ENCODE data around the gene HINT2.

Gene HINT2

DNA sequence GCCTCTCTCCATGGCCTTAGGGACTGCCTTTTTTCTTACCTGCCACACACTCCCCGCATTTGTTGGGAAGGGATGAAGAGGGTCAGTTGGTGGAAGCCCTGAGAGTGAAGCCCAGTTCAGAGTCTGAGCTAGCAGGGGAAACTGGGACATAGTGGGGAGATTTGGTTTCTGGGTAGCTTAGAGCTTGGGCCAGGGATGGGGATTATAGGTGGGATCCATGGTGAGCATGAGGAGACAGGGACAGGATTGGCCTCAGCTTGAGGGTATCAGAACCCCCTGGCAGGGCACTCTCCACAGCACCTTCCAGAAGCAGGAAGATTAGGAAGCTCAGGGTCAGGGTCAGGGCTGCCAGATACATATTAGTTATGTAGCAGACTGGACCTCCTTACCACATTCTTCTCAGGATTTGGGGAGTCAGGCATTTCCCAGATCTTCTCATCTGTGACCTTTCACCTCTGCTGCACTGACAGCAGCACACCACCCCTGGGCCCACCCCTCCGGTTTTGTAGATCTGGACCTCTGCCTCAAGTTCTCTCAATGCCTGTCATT lies 37.5 kb upstream of the HINT2 start:
- ChIA-PET CTCF (interaction anchor here (1.5 to 5.8 kb wide), 3 partner anchors 10 to 30 kb away, joined by 7 to 26 read pairs (median 9); no protein-coding TSS in a partner anchor), POLR2A (no interaction called here)
- TF ChIP-seq, protein P1, sequence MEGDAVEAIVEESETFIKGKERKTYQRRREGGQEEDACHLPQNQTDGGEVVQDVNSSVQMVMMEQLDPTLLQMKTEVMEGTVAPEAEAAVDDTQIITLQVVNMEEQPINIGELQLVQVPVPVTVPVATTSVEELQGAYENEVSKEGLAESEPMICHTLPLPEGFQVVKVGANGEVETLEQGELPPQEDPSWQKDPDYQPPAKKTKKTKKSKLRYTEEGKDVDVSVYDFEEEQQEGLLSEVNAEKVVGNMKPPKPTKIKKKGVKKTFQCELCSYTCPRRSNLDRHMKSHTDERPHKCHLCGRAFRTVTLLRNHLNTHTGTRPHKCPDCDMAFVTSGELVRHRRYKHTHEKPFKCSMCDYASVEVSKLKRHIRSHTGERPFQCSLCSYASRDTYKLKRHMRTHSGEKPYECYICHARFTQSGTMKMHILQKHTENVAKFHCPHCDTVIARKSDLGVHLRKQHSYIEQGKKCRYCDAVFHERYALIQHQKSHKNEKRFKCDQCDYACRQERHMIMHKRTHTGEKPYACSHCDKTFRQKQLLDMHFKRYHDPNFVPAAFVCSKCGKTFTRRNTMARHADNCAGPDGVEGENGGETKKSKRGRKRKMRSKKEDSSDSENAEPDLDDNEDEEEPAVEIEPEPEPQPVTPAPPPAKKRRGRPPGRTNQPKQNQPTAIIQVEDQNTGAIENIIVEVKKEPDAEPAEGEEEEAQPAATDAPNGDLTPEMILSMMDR (IDR thresholded peaks at IDR 0.05; ENCODE audit: control extremely low read depth, extremely low read depth, low read depth, missing control alignments): no peak
- DNase-seq (ENCODE audit: extremely low spot score): no peak

DNA sequence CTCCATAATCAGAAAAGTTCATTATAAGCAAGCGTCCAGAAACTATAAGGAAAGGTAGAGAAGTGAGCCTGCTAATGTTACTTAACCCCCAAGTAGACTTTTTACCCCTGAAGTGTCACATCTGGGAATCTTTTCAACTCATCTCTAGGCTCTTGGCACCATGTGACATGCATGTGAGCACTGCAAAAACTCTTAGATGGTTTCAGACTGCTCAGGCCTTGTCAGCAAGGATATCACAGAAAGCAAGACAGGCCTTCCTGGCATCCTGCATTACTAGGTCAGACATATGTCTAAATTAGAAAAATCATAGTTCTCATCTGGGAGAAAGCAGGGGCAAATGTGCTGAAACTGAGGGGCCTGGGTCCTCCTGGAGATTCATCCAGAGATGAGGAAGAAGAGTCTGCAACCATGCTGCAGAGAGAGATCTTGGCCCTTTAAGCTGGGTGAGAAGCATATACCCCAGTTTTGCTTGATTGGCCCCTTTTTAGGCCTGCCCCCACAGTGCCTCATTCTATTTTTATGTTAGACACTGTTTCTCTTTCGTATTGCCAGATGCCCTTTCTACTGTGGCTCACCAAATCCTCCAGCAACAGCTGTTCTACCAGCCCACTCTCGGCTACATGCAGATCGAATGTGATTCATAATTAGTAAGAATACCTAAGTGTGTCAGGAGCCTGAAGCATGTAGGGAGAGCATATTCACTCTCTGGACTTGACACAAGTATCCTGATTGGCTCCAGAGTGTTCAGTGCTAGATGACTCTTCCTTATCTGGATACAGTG lies 33.1 kb upstream of the HINT2 start:
- TF ChIP-seq, protein P1 (IDR thresholded peaks at IDR 0.05; ENCODE audit: control extremely low read depth, extremely low read depth, low read depth, missing control alignments): no peak
- CTCF ChIA-PET: interaction anchor here (1.0 to 2.1 kb wide), 7 partner anchors 8 to 58 kb away, joined by 3 to 15 read pairs (median 4); no protein-coding TSS in a partner anchor
- POLR2A ChIA-PET: no interaction called here
- DNase-seq (ENCODE audit: extremely low spot score): peak; percentile 77

DNA sequence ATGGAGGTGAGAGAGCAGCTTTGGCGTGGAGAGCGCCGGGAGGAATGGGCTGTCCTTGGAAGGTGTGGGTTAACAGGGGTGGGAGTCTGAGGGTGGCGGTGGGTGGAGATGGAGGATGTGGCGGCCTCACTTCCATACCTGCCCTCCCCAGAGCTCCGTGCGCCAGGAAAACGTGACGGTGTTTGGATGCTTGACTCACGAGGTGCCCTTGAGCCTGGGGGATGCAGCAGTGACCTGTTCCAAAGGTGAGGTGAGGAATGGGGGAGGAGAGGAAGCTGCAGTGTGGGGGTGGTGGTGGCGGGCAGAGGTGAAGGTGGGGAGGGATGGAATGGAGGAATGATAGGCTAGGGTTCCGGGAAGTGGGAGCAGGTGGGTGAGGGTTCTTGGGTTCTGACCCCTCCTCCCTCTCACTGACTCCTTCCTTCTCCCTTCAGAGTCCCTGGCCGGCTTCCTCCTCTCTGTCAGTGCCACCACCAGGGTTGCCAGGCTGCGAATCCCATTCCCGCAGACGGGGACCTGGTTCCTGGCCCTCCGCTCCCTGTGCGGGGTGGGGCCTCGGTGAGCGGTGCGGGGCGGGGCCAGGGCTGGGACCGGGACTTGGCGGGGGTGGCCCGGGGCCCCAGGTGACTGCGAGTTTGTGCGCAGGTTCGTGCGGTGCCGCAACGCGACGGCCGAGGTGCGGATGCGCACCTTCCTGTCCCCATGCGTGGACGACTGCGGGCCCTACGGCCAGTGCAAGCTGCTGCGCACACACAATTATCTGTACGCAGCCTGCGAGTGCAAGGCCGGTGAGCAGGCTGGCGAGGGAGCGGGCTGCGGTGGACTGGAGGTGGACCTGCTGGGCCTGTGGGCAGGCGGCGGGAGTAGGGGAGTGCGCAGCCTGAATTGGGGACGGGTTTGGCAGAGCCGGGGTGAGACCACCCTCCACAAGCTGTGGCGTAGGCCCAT lies 31.3 kb upstream of the HINT2 start:
- CTCF ChIA-PET: interaction anchor here (0.9 to 2.3 kb wide), 12 partner anchors 9 to 150 kb away, joined by 3 to 15 read pairs (median 4); no protein-coding TSS in a partner anchor
- TF ChIP-seq, protein P1 (IDR thresholded peaks at IDR 0.05; ENCODE audit: control extremely low read depth, extremely low read depth, low read depth, missing control alignments): no peak
- DNase-seq (ENCODE audit: extremely low spot score): no peak
- POLR2A ChIA-PET: no interaction called here

DNA sequence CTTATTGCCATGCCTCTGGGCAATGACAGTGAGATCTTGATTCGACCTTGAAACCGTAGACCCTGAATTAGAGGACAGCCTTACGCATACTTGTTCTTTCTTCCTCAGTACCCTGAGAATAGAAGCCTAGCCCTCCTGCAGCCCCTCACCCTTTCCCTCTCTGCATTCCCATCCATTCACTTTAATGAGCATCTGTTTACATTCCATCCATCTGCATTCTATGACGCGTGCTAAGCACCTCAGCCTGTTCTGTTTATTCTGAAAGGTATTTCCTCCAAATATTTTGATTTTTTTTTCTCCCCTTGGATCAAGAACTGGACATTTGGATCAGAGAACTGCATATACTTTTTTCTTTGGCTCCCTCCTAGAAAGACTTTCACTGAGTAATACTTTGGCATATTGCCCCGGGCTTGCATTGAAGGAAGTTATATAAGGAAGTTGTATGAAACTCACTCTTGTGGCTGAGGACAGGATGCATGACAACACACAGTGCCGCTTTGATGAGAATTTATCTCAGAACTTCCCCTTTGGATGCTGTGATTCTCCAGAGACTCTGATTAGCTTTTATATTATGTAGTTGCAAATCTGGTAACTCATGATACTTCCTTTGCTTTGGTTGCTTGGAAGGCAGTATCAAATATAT lies 29.9 kb upstream of the HINT2 start:
- no peak for DNase-seq (ENCODE audit: extremely low spot score)
- TF ChIP-seq, protein P1 (IDR thresholded peaks at IDR 0.05; ENCODE audit: control extremely low read depth, extremely low read depth, low read depth, missing control alignments): no peak
- ChIA-PET POLR2A (no interaction called here), CTCF (interaction anchor here (0.8 to 2.3 kb wide), 11 partner anchors 9 to 110 kb away, joined by 3 to 14 read pairs (median 3); partner anchors contain the start of genes HINT2 and OR13J1)

DNA sequence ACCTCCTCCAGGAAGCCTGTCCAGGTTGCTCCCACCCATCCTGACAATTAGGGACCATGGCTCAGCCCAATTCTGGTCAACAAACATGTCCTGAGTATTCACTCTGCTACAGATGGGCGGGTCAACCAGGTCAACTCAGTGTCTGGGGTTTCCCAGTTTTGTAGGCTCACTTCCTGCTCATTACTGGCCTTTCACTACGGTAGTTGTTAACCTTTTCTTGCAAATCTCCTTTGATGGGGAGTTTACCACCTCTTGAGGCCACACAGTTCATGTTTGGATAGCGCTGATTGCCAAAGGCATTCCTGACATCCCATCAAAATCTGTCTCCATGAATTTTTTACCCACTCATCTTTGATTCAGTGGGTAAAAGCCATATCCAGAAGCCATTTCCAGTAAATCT lies 28.0 kb upstream of the HINT2 start:
- TF ChIP-seq, protein P1 (IDR thresholded peaks at IDR 0.05; ENCODE audit: control extremely low read depth, extremely low read depth, low read depth, missing control alignments): no peak
- peak; percentile 79 for DNase-seq (ENCODE audit: extremely low spot score)
- CTCF ChIA-PET: interaction anchor here (1.0 to 4.8 kb wide), 8 partner anchors 9 to 324 kb away, joined by 3 to 44 read pairs (median 6); no protein-coding TSS in a partner anchor
- POLR2A ChIA-PET: interaction anchor here (0.5 kb wide), 2 partner anchors 9 to 12 kb away, joined by 3 to 4 read pairs; no protein-coding TSS in a partner anchor

Data from GM10248 (cell line).